AML-193 (cell line): ENCODE results near the gene SOAT1.
"Not testable (repeated sequence)": the region's sequence is repeated elsewhere in the genome, so short reads cannot be mapped to it uniquely, and the experiment has no call there.

Experiments used
- DNase-seq, 2 experiments: peaks; one replicate each; lab custom pipeline; 2025; lab: John Stamatoyannopoulos, UW

The SOAT1 gene

GRCh38 chr1:179353546-179353945 is 59.9 kb downstream of the SOAT1 start:
- DNase-seq = no peak

GRCh38 chr1:179361631-179362030 is 68.0 kb downstream of the SOAT1 start:
- not testable (repeated sequence) for DNase-seq

GRCh38 chr1:179365342-179366092 is 71.9 kb downstream of the SOAT1 start, which contains the start of gene AXDND1:
Gene AXDND1, plus strand, starts transcription at chr1:179365971. Its CDS starts 539 bp downstream, at chr1:179366510.
- peak; percentile 83 to 84 for DNase-seq

GRCh38 chr1:179366093-179366800 is 72.7 kb downstream of the SOAT1 start:
- DNase-seq = peak in 1 of 2 experiments; percentile 51

- peak; percentile 79 for DNase-seq
Observed at GRCh38 chr1:179369751-179370341, 76.2 kb downstream of the SOAT1 start.

GRCh38 chr1:179372160-179372559 is 78.6 kb downstream of the SOAT1 start:
- no peak for DNase-seq

- no peak for DNase-seq
Observed at GRCh38 chr1:179376223-179376622, 82.6 kb downstream of the SOAT1 start.

- no peak for DNase-seq
Observed at GRCh38 chr1:179380299-179380698, 86.7 kb downstream of the SOAT1 start.

- DNase-seq = no peak
Observed at GRCh38 chr1:179384027-179384426, 90.4 kb downstream of the SOAT1 start.

GRCh38 chr1:179385510-179385909 is 91.9 kb downstream of the SOAT1 start:
- DNase-seq = no peak

- no peak for DNase-seq
Observed at GRCh38 chr1:179393721-179394120, 100.1 kb downstream of the SOAT1 start.

- DNase-seq = not testable (repeated sequence)
Observed at GRCh38 chr1:179399399-179399798, 105.8 kb downstream of the SOAT1 start.
